ENCODE data around the gene BCAS1. TPM values are rescaled to one million over a fixed set of nuclear protein-coding genes. Genes with fewer than 3 reads are reported as not detected.

BCAS1 gene
- total and polyA plus RNA-seq, 12 donors = 0.07 to 2.3 (median 0.13) TPM; not detected in 7

DNA sequence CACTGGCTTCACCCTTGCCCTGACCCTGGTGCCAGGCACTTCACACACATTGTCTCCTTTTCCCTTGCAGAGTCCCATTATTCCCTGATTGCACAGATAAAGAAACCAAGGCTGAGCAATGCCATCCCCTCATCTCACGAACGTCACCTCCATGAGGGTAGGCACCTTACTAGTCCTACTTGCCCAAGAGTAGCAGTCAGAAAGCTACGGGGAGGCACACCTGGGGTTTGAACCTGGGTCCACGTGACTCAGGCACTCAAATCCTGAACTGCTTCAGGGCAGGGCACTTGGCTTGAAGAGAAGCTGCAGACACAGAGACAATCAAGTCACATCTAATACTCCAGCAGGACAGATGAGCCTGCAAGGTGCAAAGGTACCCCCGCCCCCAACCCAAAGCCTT lies 1.9 kb downstream of the BCAS1 start:
- intact Hi-C loops (cut with DNase I) = no loop called here
- TF ChIP-seq POLR2A (IDR thresholded peaks at IDR 0.05) = no peak
- TF ChIP-seq, protein P1, sequence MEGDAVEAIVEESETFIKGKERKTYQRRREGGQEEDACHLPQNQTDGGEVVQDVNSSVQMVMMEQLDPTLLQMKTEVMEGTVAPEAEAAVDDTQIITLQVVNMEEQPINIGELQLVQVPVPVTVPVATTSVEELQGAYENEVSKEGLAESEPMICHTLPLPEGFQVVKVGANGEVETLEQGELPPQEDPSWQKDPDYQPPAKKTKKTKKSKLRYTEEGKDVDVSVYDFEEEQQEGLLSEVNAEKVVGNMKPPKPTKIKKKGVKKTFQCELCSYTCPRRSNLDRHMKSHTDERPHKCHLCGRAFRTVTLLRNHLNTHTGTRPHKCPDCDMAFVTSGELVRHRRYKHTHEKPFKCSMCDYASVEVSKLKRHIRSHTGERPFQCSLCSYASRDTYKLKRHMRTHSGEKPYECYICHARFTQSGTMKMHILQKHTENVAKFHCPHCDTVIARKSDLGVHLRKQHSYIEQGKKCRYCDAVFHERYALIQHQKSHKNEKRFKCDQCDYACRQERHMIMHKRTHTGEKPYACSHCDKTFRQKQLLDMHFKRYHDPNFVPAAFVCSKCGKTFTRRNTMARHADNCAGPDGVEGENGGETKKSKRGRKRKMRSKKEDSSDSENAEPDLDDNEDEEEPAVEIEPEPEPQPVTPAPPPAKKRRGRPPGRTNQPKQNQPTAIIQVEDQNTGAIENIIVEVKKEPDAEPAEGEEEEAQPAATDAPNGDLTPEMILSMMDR (IDR thresholded peaks at IDR 0.05) = no peak
- no peak for DNase-seq
- 59 to 80% (median 74%) methylated on average over 4 to 5 of the region's 5 CpGs for WGBS, 4 donors
- Histone ChIP-seq H3K4me3 (no peak overlapping the region), H3K9me3 (replicated peaks in 1 of 3) (no peaks in the 10 kb centered on the region), H3K27me3 (no peaks in the 10 kb centered on the region), H3K27ac (no peak overlapping the region), H3K36me3 (replicated peaks in 1 of 2) (no peaks in the 10 kb centered on the region), H3K4me1 (replicated peaks in 1 of 2) (no peaks in the 10 kb centered on the region)

DNA sequence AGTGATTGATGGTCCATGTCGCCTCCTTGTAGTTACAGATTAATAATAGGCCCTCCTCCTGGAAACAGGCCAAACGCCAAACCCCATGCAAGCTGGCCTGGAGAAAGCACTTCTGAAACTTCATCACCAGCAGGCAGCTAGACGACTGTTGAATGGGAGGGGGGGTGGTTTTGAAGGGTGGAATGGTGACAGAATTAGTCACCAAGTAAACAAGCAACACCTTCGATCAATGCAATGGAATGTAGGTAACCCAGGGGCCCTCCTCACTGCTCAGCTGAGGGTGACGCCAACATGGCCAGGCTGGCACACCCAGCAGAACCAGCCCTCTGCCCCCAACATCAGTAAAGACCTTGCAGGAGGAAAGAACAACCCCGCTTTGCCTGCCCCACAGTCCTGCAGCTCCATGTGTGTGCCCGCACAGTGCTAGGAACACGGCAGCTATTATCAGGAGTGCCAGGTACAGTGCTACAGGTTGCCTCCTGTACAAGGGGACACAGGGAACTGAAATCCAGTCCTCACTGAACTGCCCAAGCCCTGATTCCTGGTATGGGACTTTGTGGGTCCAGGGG lies 2.7 kb downstream of the BCAS1 start:
- H3K27ac ChIP-seq = no peak overlapping the region

DNA sequence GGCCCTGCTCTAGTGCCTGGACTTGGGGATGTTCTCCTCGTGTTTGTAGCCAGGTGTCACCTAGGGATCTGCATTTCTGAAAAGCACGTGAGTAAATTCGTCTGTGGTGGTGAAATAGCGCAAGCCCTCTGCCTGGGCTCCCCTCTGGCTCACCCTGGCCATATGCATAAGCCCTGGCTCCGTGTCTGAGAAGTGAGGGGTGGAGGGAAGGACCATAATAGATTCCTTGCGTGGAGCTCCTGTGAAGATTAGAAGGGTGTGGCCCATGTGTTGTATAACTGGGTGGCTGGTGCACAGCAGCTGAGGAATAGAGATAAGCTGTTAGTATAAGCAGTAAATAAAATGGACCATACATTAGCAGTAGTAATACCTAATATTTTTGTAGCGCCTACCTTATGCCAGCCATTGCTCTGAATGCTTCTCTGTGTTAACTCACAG lies 4.8 kb downstream of the BCAS1 start:
- Histone ChIP-seq H3K27ac (no peak overlapping the region), H3K9me3 (replicated peaks in 1 of 3) (no peaks in the 10 kb centered on the region), H3K4me1 (replicated peaks in 1 of 2) (no peaks in the 10 kb centered on the region), H3K27me3 (no peaks in the 10 kb centered on the region), H3K36me3 (replicated peaks in 1 of 2) (no peaks in the 10 kb centered on the region), H3K4me3 (no peak overlapping the region)
- no peak for DNase-seq
- intact Hi-C loops (cut with DNase I) = no loop called here
- WGBS, 4 donors = 57 to 71% (median 60%) methylated on average over 5 to 7 of the region's 7 CpGs
- TF ChIP-seq, protein P1 (IDR thresholded peaks at IDR 0.05) = no peak
- no peak for TF ChIP-seq POLR2A (IDR thresholded peaks at IDR 0.05)

More for the DNA sequence above, 2.7 kb downstream of the BCAS1 start:
- DNase-seq = no peak
- TF ChIP-seq, protein P1 (IDR thresholded peaks at IDR 0.05) = no peak
- no peak for TF ChIP-seq POLR2A (IDR thresholded peaks at IDR 0.05)
- 36 to 67% (median 60%) methylated on average over 4 to 8 of the region's 8 CpGs for WGBS, 4 donors
- Histone ChIP-seq H3K27me3 (no peaks in the 10 kb centered on the region), H3K4me1 (replicated peaks in 1 of 2) (no peaks in the 10 kb centered on the region), H3K36me3 (replicated peaks in 1 of 2) (no peaks in the 10 kb centered on the region), H3K4me3 (no peak overlapping the region), H3K9me3 (replicated peaks in 1 of 3) (no peaks in the 10 kb centered on the region)
- intact Hi-C loops (cut with DNase I) = no loop called here

DNA sequence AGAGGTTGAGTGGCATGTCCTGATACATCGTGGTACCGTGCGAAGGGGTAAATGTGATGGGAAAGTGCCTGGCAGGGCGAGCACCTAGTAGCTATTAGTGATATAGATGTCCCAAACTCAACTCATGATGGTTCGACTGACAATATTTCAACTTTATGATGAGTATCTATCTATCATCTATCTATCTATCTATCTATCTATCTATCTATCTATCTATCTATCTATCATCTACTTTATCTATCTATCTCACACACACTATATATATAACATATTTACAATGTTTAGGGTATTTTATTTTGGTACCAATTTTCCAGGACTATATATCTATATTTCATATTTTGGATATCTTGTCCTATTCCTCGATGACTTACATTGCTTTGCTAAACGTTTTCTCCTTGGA lies 5.5 kb downstream of the BCAS1 start:
- Histone ChIP-seq H3K9me3 (replicated peaks in 1 of 3) (no peaks in the 10 kb centered on the region), H3K27me3 (no peaks in the 10 kb centered on the region), H3K27ac (no peak overlapping the region), H3K4me1 (replicated peaks in 1 of 2) (no peaks in the 10 kb centered on the region), H3K4me3 (no peak overlapping the region), H3K36me3 (replicated peaks in 1 of 2) (no peaks in the 10 kb centered on the region)
- intact Hi-C loops (cut with DNase I) = no loop called here
- TF ChIP-seq POLR2A (IDR thresholded peaks at IDR 0.05) = no peak
- TF ChIP-seq, protein P1 (IDR thresholded peaks at IDR 0.05) = no peak
- no peak for DNase-seq
- 68 to 81% (median 77%) methylated on average over 7 of the region's 7 CpGs for WGBS, 4 donors

Measured in adrenal gland (tissue), 12 donors.